GM19467 (cell line): Measurements from ENCODE around the gene CFAP221.
"Not testable (repeated sequence)": the region's sequence is repeated elsewhere in the genome, so short reads cannot be mapped to it uniquely, and the experiment has no call there.

Experiments
- ATAC-seq: cut with Tn5 transposase; IDR thresholded peaks from one replicate; pipeline ENCODE4 v1.9.1; 2021; ENCODE audit warnings: mild to moderate bottlenecking, moderate library complexity; ENCODE audit not compliant: unreplicated experiment

The CFAP221 gene

GRCh38 chr2:119583291-119583690 is 39.0 kb downstream of the CFAP221 start:
- ATAC-seq: no peak

GRCh38 chr2:119584469-119584868 is 40.2 kb downstream of the CFAP221 start:
- no peak for ATAC-seq

GRCh38 chr2:119586085-119586484 is 41.8 kb downstream of the CFAP221 start:
- ATAC-seq: no peak

GRCh38 chr2:119590873-119591272 is 46.6 kb downstream of the CFAP221 start:
- ATAC-seq: no peak

- ATAC-seq: no peak
These were observed 47.3 kb downstream of the CFAP221 start for GRCh38 chr2:119591523-119591922.

- ATAC-seq: no peak
These were observed 48.2 kb downstream of the CFAP221 start for GRCh38 chr2:119592436-119592835.

GRCh38 chr2:119596638-119597037 is 52.4 kb downstream of the CFAP221 start:
- ATAC-seq: no peak

GRCh38 chr2:119598596-119599263 is 54.5 kb downstream of the CFAP221 start:
- ATAC-seq: no peak

GRCh38 chr2:119599384-119599783 is 55.1 kb downstream of the CFAP221 start:
- ATAC-seq: no peak

GRCh38 chr2:119605096-119605495 is 60.8 kb downstream of the CFAP221 start:
- ATAC-seq: no peak

GRCh38 chr2:119606674-119607073 is 62.4 kb downstream of the CFAP221 start:
- ATAC-seq: no peak

- no peak for ATAC-seq
These were observed 64.3 kb downstream of the CFAP221 start for GRCh38 chr2:119608553-119608952.

- ATAC-seq: no peak
These were observed 65.1 kb downstream of the CFAP221 start for GRCh38 chr2:119609337-119609736.

GRCh38 chr2:119614140-119614539 is 69.9 kb downstream of the CFAP221 start:
- not testable (repeated sequence) for ATAC-seq

- ATAC-seq: no peak
These were observed 72.2 kb downstream of the CFAP221 start for GRCh38 chr2:119616421-119616820.

- ATAC-seq: no peak
These were observed 73.2 kb downstream of the CFAP221 start for GRCh38 chr2:119617455-119617854.

- not testable (repeated sequence) for ATAC-seq
These were observed 74.5 kb downstream of the CFAP221 start for GRCh38 chr2:119618725-119619124.

- ATAC-seq: no peak
These were observed 81.0 kb downstream of the CFAP221 start for GRCh38 chr2:119625226-119625625.

GRCh38 chr2:119629323-119629825 is 85.1 kb downstream of the CFAP221 start:
- no peak for ATAC-seq

- ATAC-seq: no peak
These were observed 85.9 kb downstream of the CFAP221 start for GRCh38 chr2:119630121-119630520.

- no peak for ATAC-seq
These were observed 93.1 kb downstream of the CFAP221 start for GRCh38 chr2:119637371-119637770.

- ATAC-seq: no peak
These were observed 94.0 kb downstream of the CFAP221 start for GRCh38 chr2:119638246-119638645.
